KBM-7 (cell line): ENCODE results near the gene LRRC27.
"Not testable (repeated sequence)": the region's sequence is repeated elsewhere in the genome, so short reads cannot be mapped to it uniquely, and the experiment has no call there.

ENCODE experiments used
- DNase-seq: peaks from one replicate; pipeline ENCODE4 v3.0.0-alpha.2; 2015
- in situ Hi-C: fragments of 300-500 bp; cut with MboI; formaldehyde crosslinking; loops from 2 replicates; pipeline ENCODE4 v1.14.3; 2020; ENCODE audit warnings: low sequenced_read_pairs, low pct_unique_long_range_greater_than_20kb, mixed read lengths

The LRRC27 gene

DNA sequence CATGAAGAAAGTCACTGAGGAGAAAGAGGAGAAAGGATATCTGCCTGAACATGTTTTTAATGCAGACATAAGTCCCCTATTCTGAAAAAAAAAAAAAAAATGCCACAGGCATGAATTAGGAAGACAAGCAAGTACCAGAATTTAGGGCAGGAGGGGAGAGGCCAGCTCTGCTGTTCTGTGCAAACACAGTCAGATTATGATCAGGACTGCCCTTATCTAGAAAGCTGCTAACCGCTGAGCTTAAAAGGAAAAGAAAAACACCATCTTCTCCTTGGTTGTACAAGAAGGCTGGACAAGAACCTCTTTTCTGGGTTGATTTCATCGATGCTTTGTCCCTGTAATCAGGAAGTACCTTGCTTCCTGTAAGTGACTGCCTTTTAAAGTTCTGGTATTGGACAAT, 49.7 kb downstream of the LRRC27 start:
- no peak for DNase-seq
- in situ Hi-C loops, result loop anchor here (10.0 kb wide), 1 partner anchor 73 kb away; no protein-coding TSS in a partner anchor

DNA sequence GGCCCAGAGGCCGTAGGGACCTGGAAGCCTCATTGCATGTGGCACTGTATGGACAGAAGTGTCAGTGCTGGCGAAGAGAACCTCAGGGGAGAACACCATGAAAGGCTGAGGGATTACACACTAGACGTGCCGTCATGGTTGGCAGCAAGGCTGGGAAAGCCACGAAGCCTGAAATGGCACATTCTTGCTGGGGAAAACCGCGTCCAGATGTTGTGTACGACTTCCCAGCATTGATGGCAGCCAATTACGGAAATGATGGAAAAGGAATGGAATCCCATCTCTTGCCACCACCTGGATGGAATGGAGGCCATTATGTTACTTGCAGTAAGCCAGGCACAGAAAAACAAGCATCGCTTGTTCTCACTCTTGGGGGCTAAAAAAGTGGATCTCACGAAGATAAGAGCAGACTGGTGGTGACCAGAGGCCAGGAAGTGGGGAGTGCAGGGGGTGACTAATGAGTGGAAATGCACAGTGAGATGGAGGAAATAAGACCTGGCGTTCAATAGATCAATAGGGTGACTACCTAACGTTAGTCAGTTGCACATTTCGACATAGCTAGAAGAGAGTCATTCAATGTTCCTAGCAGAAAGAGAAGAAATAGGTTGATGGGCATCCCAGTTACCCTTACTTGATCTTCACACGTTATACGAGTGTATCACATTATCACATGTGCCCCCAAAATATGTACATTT, 50.4 kb downstream of the LRRC27 start:
- DNase-seq, result no peak
- in situ Hi-C loops, result loop anchor here (10.0 kb wide), 1 partner anchor 72 kb away; no protein-coding TSS in a partner anchor

DNA sequence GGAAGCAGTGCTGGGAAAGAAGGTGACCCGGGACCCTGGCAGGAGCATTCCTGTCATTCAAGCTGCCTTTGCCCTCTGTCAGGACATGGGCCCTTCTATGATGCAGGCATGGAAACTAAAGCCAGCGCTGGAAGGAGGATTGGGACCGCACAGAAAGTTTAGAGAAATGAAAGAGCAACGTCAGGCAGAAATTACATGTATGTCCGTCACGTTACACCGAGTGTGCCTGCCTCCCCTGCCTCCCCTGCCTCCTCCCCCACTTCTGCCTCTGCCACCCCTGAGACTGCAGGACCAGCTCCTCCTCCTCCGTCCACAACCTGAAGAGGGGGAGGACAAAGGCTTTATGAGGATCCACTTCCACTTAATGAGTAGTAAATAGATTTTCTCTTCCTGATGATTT, 51.1 kb downstream of the LRRC27 start:
- no peak for DNase-seq
- in situ Hi-C loops, result loop anchor here (10.0 kb wide), 1 partner anchor 72 kb away; no protein-coding TSS in a partner anchor

DNA sequence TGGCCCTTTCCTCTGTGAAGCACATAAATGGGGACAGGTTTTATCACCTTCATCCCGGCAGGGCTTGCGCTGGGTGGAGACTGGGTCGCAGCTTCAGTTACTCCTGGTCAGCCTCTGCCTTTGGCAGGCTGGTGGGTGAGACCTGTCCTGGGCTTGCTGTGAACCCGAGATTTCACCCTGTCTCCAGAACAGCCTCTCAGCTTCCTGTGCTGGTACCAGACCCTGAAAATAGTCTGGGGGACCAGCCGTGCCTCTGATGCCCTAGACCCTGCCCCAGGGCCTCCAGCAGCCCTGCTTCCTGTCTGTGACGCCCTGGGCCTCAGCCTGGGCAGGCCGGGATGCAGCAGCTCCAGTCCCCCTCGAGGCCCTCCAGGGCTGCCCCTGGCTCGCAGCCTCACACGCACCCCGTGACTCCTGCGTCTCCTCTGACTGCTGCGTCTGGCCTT, 51.8 kb downstream of the LRRC27 start:
- no peak for DNase-seq
- in situ Hi-C loops, result loop anchor here (10.0 kb wide), 1 partner anchor 71 kb away; no protein-coding TSS in a partner anchor

DNA sequence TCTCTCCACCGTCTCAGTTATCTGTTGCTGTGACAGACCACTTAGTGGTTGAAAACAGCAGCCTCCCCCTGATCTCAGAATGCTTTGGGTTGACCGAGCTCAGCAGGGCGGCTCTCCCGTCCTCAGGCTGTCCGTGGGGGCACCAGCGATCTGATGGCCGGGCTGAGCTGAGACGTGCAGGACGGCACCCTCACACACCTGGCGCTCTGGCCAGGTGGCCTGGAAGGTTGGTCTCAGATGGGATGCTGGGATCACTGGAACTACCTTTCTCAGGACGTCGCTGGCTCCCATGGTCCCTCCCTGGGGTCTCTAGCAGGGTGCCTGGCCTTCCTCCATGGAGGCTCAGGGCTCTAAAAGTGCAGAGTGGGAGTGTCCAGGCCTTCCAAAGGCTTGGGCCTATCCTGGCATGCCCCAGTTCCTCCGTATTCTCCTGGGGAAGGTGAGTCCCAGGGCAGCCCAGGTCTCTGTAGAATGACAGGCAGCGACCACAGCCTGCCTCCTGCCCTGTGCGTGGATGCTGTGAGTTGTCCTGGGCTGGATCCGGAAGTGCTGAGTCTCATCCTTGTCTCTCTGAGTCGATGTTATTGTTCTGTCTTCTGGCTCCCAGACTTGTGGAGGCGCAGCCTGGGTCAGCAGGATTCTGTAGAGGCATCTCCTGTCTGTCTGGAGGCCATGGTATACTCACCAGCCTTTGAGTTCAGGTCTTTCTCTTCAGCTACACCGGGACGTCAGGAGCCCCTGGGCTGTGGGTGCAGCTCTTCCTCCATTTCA, 52.8 kb downstream of the LRRC27 start:
- DNase-seq, result no peak
- in situ Hi-C loops, result loop anchor here (10.0 kb wide), 1 partner anchor 70 kb away; no protein-coding TSS in a partner anchor

DNA sequence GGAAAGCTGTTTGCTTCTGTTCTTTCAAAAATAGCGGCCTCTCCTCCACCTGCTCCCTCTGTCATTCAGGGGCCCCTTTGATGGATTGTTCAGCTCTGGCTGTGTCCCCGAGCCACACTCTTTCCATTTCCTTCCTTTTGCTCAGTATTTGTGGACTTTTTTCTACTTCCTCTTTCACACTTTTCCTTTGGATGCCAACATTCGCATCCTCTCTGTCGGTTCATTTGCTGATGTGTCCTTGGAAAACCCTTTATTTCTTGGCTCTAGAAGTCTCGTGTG, 53.3 kb downstream of the LRRC27 start:
- DNase-seq, result peak; percentile 57
- in situ Hi-C loops, result loop anchor here (10.0 kb wide), 1 partner anchor 69 kb away; no protein-coding TSS in a partner anchor

DNA sequence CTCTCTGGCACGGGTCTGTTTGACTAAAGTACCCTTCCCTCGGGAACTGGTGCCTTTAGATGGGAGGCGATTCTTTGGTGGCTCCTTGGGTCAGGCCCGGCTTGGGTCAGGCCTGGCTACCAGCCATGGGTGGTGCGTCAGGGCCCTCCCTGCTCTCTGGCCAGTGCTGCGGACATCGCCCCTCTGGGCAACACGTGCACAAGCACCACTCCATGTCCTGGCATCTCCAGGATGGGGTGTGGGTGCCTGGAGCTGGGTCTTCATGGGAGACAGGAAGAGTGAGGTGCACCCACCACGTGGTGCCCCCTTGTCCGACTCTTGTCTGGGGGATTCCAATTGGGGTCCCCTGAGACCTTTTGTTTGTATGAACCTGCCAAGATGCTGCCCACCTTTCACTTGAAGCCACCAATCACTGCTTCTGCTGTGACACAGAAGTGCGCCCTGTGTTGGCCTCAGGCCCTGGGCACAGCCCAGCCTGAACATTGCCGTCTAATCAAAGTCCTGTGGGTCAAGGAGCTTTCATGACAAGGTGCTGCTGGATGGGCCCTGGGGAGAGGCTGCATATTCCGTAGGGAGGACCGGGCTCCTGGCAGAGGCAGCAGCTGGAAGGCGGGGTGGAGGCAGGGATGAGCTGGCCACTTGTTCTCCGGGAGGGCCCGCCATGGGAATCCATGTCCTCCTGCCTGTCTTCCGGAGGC, 53.9 kb downstream of the LRRC27 start:
- DNase-seq, result no peak
- in situ Hi-C loops, result loop anchor here (10.0 kb wide), 1 partner anchor 69 kb away; no protein-coding TSS in a partner anchor

DNA sequence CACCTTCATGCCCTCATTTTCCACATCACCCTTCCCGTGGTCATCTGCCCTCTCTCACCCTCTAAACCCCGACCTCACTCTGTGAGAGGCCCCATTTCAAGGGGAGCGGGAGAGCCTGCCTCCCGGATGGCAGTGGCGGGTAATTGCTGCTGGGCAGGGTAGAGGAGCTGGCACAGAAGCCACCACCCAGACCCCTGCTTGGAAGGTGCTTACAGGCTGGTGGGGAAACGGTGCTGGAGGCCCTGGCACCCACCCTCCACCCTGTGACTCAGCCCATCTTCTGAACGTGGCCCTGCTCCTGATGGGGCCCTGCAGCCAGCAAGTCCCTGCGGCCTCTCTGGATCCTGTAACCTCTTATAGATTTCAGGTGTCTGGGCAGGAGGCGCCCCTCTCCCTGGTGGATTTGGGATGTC, 54.4 kb downstream of the LRRC27 start:
- in situ Hi-C loops, result loop anchor here (10.0 kb wide), 1 partner anchor 68 kb away; no protein-coding TSS in a partner anchor
- no peak for DNase-seq

DNA sequence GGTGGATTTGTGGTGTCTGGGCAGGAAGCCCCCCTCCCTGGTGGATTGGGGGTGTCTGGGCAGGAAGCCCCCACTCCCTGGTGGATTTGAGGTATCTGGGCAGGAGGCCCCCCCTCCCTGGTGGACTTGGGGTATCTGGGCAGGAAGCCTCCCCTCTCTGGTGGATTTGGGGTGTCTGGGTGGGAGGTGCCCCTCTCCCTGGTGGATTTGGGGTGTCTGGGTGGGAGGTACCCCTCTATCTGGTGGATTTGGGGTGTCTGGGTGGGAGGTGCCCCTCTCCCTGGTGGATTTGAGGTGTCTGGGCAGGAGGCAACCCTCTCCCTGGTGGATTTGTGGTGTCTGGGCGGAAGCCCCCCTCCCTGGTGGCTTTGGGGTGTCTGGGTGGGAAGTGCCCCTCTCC, 54.9 kb downstream of the LRRC27 start:
- in situ Hi-C loops, result loop anchor here (10.0 kb wide), 1 partner anchor 68 kb away; no protein-coding TSS in a partner anchor
- DNase-seq, result not testable (repeated sequence)

DNA sequence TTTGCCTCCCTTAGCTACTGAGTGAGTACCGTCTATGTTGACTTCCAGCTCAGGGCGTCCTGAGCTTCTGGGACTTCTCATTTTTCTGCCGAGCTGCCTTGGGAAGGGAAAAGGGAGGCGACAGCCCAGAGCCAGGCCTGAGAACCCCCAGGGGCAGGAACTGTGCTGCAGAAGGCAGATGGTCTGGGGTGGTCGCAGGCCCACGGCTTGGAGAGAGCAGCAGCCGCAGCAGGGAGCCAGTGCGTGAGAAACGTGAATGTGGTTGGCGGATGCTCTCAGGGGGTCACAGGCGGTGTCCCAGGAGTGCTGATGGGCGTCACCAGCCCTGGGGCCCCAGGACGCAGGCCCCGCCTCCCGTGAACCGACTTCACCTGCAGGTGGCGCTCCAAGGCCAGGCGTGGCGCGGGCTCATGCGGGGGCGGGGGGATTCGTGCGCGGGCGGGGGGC, 55.8 kb downstream of the LRRC27 start:
- peak; percentile 84 for DNase-seq
- in situ Hi-C loops, result loop anchor here (10.0 kb wide), 1 partner anchor 67 kb away; no protein-coding TSS in a partner anchor

DNA sequence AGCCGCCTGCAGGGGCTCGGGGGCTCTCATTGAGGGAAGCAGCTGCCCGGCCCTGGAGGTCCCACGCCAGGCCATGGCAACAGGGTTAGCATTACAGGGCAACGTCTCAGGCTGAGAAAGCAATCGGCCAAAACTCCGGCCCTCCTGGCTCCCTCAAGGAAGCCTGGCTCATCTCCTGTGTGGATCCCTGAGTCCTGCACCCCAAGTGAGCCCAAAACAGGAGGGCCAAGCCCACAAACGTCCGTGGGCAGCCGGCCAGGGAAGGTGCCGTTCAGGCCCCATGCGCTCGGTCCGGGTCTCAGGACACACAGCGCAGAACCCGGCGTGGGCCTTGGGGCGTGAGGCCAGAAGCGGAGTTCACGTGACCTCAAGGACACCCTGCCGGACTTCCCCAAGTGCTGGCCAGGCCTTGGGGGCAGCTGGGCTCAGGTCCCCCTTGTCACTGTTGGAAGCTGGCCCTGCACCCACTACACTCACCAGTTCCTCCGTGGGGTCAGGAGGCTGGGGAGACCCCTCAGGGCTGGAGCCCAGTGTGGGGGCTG, 57.0 kb downstream of the LRRC27 start:
- in situ Hi-C loops, result loop anchor here (10.0 kb wide), 1 partner anchor 66 kb away; no protein-coding TSS in a partner anchor
- no peak for DNase-seq

DNA sequence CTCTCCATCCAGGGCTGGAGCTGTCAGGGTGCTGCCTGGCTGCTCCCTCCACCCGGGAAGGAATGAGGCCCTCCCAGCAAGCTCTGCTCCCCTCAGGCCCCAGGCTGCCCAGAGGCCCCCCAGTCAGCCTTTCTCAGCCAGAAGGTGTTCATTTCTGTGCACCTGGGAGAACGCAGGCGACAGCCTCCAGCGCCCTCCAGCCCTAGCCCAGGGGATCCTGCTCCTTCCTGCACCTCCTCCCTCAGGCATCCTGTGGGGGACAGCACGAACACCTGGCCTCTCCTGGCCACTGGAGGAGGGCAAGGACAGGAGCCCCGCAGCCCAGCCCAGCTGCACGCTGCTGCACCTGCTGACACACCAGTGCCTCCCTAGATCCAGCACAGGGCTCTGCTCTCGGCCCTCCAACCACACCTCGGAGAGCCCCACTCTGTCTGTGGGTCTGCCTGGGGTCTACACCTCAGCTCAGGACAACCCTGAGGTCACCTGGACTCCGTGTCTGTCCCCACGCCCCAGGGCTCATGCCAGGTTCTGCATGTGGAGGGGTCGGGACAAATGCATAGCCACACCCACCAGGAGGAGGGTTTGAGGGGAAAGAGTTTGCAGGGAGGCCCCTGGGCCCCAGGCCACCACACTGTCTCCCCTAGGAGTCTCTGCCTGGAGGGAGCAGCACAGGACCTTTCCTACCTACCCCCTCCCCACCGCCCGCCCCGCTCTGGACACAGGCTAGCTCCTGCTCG, 57.6 kb downstream of the LRRC27 start:
- in situ Hi-C loops, result loop anchor here (10.0 kb wide), 1 partner anchor 65 kb away; no protein-coding TSS in a partner anchor
- DNase-seq, result no peak

DNA sequence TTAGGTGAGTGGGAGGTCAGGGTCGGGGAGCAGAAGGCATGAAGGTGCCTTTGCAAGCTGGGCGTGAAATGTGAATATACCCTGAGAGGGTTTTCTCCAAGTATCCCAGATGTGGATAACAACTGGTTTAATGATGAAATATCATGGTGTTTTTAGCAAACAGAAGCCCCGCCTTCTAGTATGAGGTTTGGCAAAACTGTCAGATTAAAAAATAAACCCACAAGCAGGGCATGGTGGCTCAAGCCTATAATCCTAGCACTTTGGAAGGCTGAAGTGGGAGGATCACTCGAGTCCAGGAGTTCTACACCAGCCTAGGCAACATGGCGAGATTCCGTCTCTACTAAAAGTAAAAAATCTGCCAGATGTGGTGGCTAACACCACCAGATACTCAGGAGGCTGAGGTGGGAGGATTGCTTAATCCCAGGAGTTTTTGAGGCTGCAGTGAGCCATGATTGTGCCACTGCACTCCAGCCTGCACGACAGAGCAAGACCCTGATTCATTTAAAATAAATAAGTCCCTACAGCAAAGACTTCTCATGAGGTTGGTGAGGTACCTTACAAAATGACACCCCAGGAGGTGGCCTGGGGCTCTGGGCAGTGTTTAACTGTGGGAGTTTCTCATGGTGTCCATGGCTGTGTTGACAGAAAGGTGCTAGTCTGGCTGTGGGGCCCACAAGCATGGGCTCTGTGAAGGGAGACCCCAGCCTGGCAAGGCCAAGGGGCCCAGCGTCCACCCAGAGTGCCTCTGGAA, 58.4 kb downstream of the LRRC27 start:
- no peak for DNase-seq
- in situ Hi-C loops, result no loop called here

DNA sequence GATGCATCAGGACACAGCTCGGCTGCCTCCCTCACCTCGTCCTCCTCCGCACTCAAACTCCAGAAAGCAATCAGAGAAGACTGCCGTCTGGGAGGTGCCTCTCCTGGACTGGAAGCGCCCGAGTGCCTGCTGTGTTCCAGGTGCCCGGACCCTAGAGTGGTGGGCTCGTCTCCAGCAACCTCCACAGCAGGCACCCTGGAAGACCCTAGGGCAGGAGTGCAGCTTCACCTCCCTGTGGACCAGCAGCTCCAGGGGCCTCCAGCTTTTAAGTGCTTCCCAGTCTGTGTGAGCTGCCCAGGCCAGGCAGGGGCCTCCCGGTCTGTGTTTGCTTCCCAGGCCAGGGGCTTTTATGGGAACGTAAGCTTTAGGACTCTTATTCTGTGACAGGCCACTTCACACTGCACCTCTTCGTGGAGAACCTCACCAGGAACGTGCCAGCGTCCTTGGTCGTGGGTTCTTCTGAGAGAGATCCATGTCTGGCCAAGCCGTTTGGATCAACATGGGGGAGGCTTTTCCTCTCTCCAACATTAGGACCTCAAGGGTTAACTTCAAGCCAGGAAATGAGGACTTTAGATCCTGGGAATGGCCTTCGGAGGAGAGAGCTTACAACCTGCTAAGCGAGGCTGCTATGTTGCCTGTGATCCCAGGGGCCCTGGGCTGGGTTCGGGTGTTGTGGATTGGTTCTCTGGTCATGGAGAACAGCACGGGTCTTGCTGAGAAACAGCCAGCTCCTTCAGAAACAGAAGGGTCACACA, 59.1 kb downstream of the LRRC27 start:
- DNase-seq, result no peak
- in situ Hi-C loops, result no loop called here

DNA sequence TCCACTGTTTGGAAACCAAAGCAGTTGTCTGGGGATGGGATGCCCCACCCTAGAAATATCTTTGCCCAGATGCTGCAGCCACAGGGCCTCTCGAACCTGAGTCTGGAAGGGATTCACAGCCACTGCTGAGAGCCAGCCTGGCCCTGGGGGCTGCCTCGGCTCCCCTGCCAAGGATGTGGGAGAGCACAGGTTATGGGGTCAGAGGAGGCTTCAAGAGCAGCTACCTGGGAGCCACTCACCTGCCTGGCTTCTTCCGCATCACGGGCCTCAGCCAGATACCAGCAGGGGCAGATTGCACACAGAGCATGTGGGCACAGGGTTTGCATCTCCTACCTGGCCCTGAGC, 59.7 kb downstream of the LRRC27 start:
- DNase-seq, result no peak
- in situ Hi-C loops, result no loop called here

DNA sequence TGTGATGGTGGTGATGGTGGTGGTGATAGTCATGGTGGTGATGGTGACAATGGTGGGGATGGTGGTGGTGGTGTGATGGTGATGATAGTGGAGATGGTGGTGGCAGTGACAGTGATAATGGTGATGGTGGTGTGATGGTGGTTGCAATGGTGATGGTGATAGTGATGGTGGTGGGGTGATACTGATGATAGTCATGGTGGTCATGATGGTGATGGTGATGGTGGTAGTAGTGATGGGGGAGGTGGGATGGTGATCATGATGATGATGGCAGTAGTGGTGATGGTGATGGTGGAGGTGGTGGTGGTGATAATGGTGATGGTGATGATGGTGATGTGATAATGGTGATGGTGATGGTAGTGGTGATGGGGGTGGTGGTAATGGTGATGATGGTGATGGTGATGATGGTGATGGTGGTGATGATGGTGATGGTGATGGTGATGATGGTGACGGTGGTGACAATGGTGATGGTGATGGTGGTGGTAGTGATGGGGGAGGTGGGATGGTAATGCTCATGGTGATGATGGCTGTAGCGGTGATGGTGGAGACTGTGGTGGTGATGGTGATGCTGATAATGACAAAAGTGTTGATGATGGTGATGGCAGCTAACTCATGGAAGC, 60.3 kb downstream of the LRRC27 start:
- in situ Hi-C loops, result no loop called here
- DNase-seq, result no peak
